Motor neuron (in vitro differentiated cells): ENCODE data around the gene ENTREP3. TPM values are rescaled to one million over a fixed set of nuclear protein-coding genes. Genes with fewer than 3 reads are reported as not detected.
"Not testable (repeated sequence)": the region's sequence is repeated elsewhere in the genome, so short reads cannot be mapped to it uniquely, and the experiment has no call there.

Experiments
- ATAC-seq, 8 experiments: fragments of 200-7000 bp; cut with Tn5 transposase; replicated peaks in 6 of 8; 2 replicates each; pipeline ENCODE4 v1.8.0; 2021; ENCODE audit warnings: mild to moderate bottlenecking in 8 of 8, moderate library complexity in 8 of 8
- H3K27ac ChIP-seq, 2 donors: fragments of 250-450 bp; sonication (Bioruptor Pico); 2 replicates each; pipeline ENCODE4 v1.9.0; 2021; ENCODE audit warnings: antibody characterized with exemption in 2 of 2, mild to moderate bottlenecking in 2 of 2, moderate library complexity in 1 of 2
- H3K4me1 ChIP-seq, 2 donors: fragments of 250-450 bp; sonication (Bioruptor Pico); replicated peaks in 1 of 2; 2 replicates each; pipeline ENCODE4 v1.6.1; 2021; ENCODE audit warnings: antibody characterized with exemption in 2 of 2, mild to moderate bottlenecking in 2 of 2, moderate library complexity in 1 of 2
- H3K4me3 ChIP-seq, 5 donors: fragments of 250-450 bp; sonication (Bioruptor Pico); 2 replicates each; pipeline ENCODE4 v1.9.0; 2021; ENCODE audit warnings: antibody characterized with exemption in 5 of 5, mild to moderate bottlenecking in 5 of 5, moderate library complexity in 4 of 5
- WGBS, 10 experiments: fragments of 450-650 bp; shearing (Covaris generic); methylation state at CpG; one replicate each; pipeline ENCODE4 v1.0.0; 2022; 5-methylcytosine and 5-hydroxymethylcytosine counted together
- in situ Hi-C, 9 experiments: fragments of 400-800 bp; cut with MboI; loops; one replicate each; pipeline ENCODE4 v1.15.0; 2021; ENCODE audit warnings: low sequenced_read_pairs in 9 of 9, low pct_unique_long_range_greater_than_20kb in 2 of 9; ENCODE audit not compliant: unreplicated experiment in 9 of 9
- total RNA-seq, 8 experiments: library from RNA; unstranded; fragments of 300-600 nt; gene quantifications; 2 replicates each; pipeline versions ENCODE4 v1.2.3 to v1.2.4, GENCODE V29; 2022

The ENTREP3 gene
- total RNA-seq, 8 experiments from 2014 or later = 5.5 to 38.6 (median 22.6) TPM

- H3K4me3 ChIP-seq = no peak overlapping the region
- no peak overlapping the region for H3K27ac ChIP-seq
- WGBS, 10 experiments = 53 to 100% (median 80%) methylated on average over 1 to 10 of the region's 17 CpGs; no CpG with 5 or more reads in 4 of the 10 experiments
- ATAC-seq = no peak
- H3K4me1 ChIP-seq = peaks cover 18 to 21% of the 10 kb centered on the region in 2 donors
- in situ Hi-C loops = no loop called here
These were observed 37.9 kb upstream of the ENTREP3 start for GRCh38 chr1:155293086-155293749.

- H3K4me3 ChIP-seq, in situ Hi-C loops, H3K27ac ChIP-seq, ATAC-seq, H3K4me1 ChIP-seq: not testable (repeated sequence)
- 53 to 100% (median 82%) methylated on average over 3 to 8 of the region's 10 CpGs; no CpG with 5 or more reads in 2 of the 10 experiments for WGBS, 10 experiments
These were observed 35.7 kb upstream of the ENTREP3 start for GRCh38 chr1:155291006-155291405.

- H3K4me3 ChIP-seq = no peak overlapping the region
- no peak overlapping the region for H3K27ac ChIP-seq
- no peaks in the 10 kb centered on the region for H3K4me1 ChIP-seq
- in situ Hi-C loops = no loop called here
- peak in 4 of 8 experiments; percentile 14 to 24 (median 22) for ATAC-seq
- WGBS, 10 experiments = 85 to 100% (median 87%) methylated on average over 1 to 7 of the region's 21 CpGs; no CpG with 5 or more reads in 7 of the 10 experiments
These were observed 32.8 kb upstream of the ENTREP3 start for GRCh38 chr1:155287987-155288543.

- no peak for ATAC-seq
- WGBS, 10 experiments = 72 to 100% (median 94%) methylated on average over 1 to 2 of the region's 2 CpGs; no CpG with 5 or more reads in 6 of the 10 experiments
- Histone ChIP-seq H3K27ac (no peak overlapping the region), H3K4me3 (no peak overlapping the region), H3K4me1 (no peaks in the 10 kb centered on the region)
- in situ Hi-C loops = no loop called here
These were observed 31.3 kb upstream of the ENTREP3 start for GRCh38 chr1:155286544-155286943.

- in situ Hi-C loops = no loop called here
- Histone ChIP-seq H3K27ac (no peak overlapping the region), H3K4me1 (no peaks in the 10 kb centered on the region), H3K4me3 (no peak overlapping the region)
- 60 to 100% (median 94%) methylated on average over 1 to 16 of the region's 18 CpGs; no CpG with 5 or more reads in 4 of the 10 experiments for WGBS, 10 experiments
- ATAC-seq = peak in 1 of 8 experiments; percentile 11
These were observed 30.4 kb upstream of the ENTREP3 start for GRCh38 chr1:155285631-155286044.

- H3K4me1 ChIP-seq = peaks cover under 1% of the 10 kb centered on the region in 2 donors
- peak in 1 of 8 experiments; percentile 4 for ATAC-seq
- WGBS, 10 experiments = 33 to 96% (median 90%) methylated on average over 3 to 13 of the region's 14 CpGs; no CpG with 5 or more reads in 6 of the 10 experiments
- no peak overlapping the region for H3K27ac ChIP-seq
- no peak overlapping the region for H3K4me3 ChIP-seq
- in situ Hi-C loops = no loop called here
These were observed 29.8 kb upstream of the ENTREP3 start for GRCh38 chr1:155285063-155285462.

- Histone ChIP-seq H3K4me1 (peaks cover 4 to 6% of the 10 kb centered on the region in 2 donors), H3K4me3 (no peak overlapping the region), H3K27ac (no peak overlapping the region)
- 70 to 93% (median 90%) methylated on average over 2 to 7 of the region's 12 CpGs; no CpG with 5 or more reads in 3 of the 10 experiments for WGBS, 10 experiments
- in situ Hi-C loops = no loop called here
- ATAC-seq = no peak
These were observed 29.2 kb upstream of the ENTREP3 start for GRCh38 chr1:155284476-155284875.

GRCh38 chr1:155282488-155283091 is 27.3 kb upstream of the ENTREP3 start:
- WGBS, 10 experiments = 60 to 100% (median 95%) methylated on average over 1 to 22 of the region's 29 CpGs; no CpG with 5 or more reads in 2 of the 10 experiments
- Histone ChIP-seq H3K4me3 (no peak overlapping the region), H3K27ac (no peak overlapping the region), H3K4me1 (peaks cover 12 to 15% of the 10 kb centered on the region in 2 donors)
- peak in 1 of 8 experiments; percentile 16 for ATAC-seq
- in situ Hi-C loops = no loop called here

GRCh38 chr1:155279268-155279667 is 24.0 kb upstream of the ENTREP3 start:
- H3K27ac ChIP-seq = peak overlapping the region; percentile 71 to 78
- in situ Hi-C loops = no loop called here
- 0 to 100% (median 46%) methylated on average over 1 to 2 of the region's 2 CpGs; no CpG with 5 or more reads in 5 of the 10 experiments for WGBS, 10 experiments

GRCh38 chr1:155278689-155279160 is 23.4 kb upstream of the ENTREP3 start:
- in situ Hi-C loops = no loop called here
- H3K27ac ChIP-seq = peak overlapping the region; percentile 71 to 78
- ATAC-seq = peak in 5 of 8 experiments; percentile 0 to 6 (median 2)
- peaks cover 15 to 18% of the 10 kb centered on the region in 2 donors for H3K4me1 ChIP-seq
- whole genome bisulfite sequencing, 10 experiments = 0 to 100% (median 36%) methylated on average over 1 to 10 of the region's 10 CpGs; no CpG with 5 or more reads in 2 of the 10 experiments
- peak overlapping the region; percentile 57 to 80 (median 72) for H3K4me3 ChIP-seq

More at GRCh38 chr1:155279268-155279667, 24.0 kb upstream of the ENTREP3 start:
- peaks cover 12 to 15% of the 10 kb centered on the region in 2 donors for H3K4me1 ChIP-seq
- no peak for ATAC-seq
- peak overlapping the region; percentile 57 to 80 (median 72) for H3K4me3 ChIP-seq

GRCh38 chr1:155277902-155278688 is 22.8 kb upstream of the ENTREP3 start:
- H3K4me1 ChIP-seq = peaks cover 16 to 19% of the 10 kb centered on the region in 2 donors
- 0 to 8% (median 1%) methylated on average over 2 to 20 of the region's 29 CpGs; no CpG with 5 or more reads in 5 of the 10 experiments for WGBS, 10 experiments
- ATAC-seq = peak; percentile 1 to 65 (median 53)
- H3K4me3 ChIP-seq = peak overlapping the region; percentile 57 to 80 (median 72)
- peak overlapping the region; percentile 71 to 78 for H3K27ac ChIP-seq
- in situ Hi-C loops = no loop called here
